CD4-positive, alpha-beta T cell treated with Interleukin-15 for 1 hour (primary cell): Measurements from ENCODE around the gene NOL8.

Source experiments
- DNase-seq: peaks from one replicate; pipeline ENCODE4 v3.0.0-alpha.2; 2020

Gene NOL8

DNA sequence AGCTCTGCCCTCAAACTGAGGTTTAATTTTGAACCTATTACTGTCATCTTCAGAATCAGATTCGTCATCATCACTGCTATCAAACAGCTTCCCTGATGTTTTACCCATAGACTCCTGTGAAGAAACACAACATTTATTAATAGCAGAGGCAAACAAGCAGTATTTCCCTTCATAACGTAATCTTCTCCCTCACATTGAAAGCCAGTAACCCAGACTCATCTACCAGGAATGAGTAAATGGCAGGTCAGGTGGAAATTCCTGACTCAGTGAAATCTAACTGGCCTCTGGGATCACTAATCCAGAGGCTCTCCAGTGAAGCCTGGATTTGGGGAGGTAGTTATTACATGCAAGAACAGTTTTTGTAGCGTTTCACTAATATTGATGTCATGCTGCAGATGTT lies 14.6 kb downstream of the NOL8 start:
- no peak for DNase-seq

DNA sequence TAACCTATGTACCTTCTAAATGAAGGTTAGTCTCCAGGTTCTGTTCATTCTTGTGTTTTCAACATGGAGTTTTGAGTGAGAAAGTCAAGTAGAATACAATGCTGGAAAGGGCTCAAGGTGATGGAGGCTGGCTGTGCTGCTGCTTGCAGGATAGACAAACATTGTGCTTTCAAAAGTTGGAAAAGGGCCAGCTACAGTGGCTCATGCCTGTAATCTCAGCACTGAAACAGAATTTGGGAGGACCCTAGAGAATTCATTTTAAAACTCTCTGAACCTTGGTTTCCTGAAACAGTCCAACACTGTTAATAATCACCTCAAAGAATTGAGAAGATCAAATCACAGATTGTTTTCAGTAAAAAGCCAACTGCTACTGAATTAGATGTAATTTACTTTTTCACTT lies 16.3 kb downstream of the NOL8 start:
- DNase-seq, result no peak

- no peak for DNase-seq
These were observed 24.2 kb downstream of the NOL8 start for GRCh38 chr9:92300936-92301335.

- no peak for DNase-seq
These were observed 26.0 kb downstream of the NOL8 start for GRCh38 chr9:92299116-92299515.

DNA sequence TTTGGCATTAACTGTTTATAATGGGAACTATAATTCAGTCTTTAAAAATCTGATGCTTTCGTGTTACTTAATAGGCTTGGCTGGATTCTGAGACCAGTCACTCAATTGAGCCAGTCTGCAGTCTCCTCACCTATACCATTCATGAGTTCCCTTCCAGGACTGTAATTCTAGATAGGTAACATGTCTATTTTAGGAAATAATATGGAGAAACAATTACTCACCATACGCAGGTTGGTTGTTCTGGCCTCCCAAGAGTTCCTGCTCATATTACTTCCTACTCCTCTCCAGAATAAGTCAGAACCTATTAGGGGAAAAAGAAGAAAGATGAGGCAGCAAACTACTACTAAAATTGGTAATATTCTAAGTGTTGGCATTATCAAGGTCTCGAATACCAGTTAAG lies 27.1 kb downstream of the NOL8 start:
- no peak for DNase-seq

DNA sequence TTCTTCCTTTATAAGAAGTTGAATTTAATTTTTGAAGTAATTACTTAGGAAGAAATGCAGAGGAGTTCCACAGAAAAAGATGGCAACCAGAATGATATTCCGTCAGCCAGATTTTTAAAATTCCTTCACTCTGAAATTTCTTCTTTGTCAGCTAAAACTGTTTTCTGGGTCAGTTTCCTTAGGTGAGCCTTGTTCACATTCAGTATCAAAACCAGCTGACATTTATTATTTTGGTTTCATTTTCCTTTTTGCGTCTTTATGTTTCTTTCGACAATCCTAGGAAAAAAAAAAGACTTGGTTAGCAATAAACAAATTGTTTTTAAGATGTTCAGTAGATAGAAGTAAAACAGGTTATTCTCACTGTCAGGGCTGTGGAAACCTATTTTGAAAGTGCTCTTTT lies 27.5 kb downstream of the NOL8 start:
- no peak for DNase-seq

GRCh38 chr9:92295827-92296258 lies 29.3 kb downstream of the NOL8 start:
- DNase-seq, result no peak

GRCh38 chr9:92295240-92295790 lies 29.8 kb downstream of the NOL8 start:
- no peak for DNase-seq

GRCh38 chr9:92294297-92294676 lies 30.9 kb downstream of the NOL8 start:
- no peak for DNase-seq

DNA sequence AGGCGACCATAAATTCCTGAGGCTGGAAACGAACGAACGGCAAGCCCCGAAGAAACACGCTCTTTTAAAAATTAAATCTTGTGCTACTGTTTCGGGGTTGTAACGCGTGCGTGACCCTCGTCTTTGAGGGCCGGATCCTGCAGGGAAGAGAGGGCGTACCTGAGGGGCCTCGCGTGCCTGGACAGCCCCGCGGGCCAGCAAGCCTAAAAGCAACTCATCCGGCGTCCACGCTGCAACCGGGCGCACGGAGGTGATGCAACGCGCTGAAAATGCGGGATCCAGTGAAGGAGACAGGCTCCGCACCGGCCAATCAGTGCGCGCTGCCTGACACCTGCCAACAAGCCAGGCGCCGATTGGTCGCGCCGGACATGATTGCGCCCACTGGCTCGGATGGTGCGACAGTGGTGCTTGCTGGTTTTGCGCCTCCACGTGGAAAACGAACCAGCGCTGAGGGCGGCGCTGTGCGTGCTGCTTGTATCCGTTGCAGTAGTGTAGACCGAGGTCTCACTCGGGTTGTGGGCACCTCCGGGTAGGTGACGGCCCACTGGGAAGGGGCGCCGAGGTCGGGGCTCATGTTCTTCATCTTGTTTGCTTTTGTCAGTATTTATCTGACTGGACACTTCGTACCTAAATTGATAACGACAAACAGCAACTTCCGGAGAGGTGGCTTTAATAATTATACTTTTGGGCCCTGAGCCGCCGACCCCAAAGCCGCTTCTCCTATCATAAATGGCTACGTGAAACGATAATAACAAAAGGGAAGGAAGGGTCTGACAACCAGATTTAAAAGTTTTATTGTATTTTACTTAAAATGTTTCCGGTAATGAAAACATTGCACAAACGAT lies 31.5 kb downstream of the NOL8 start, which contains the start of gene IARS1:
IARS1 (minus strand) TSS at position 246 of the 845 bp plus-strand sequence. CDS start 4,278 bp downstream, outside the sequence.
- DNase-seq, result peak; percentile 99

DNA sequence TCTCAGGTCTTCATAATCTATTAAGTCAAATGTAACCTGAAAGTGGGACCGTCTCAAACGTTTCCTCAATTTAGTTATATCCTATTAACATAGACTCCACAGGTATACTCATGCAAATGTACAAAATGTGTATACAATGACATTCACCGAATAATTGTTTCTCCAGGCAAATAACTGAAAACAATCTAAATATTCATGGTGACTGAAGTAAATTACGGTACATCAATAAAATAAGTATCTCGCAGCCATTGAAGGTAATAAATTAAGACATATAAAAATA lies 32.1 kb downstream of the NOL8 start:
- DNase-seq, result no peak

- DNase-seq, result no peak
These were observed 32.6 kb downstream of the NOL8 start for GRCh38 chr9:92292338-92293074.

DNA sequence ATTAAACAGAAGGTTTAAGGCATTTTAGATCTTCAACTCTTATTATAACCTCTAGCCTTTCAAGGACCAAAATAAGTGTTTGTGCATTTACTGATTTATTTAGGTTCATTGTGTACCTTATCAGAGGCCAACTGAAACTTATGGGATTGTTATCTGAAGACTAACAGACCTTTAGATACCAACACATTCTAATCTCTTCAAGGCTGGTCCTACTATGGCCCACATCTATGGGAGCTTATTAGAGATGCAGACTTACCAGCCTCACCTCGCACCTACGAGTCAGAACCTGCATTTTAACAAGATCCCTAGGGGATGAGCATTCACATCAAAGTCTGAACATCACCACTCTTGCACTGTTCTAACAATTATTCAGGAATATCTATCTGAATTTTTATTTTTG lies 33.6 kb downstream of the NOL8 start:
- DNase-seq, result no peak

DNA sequence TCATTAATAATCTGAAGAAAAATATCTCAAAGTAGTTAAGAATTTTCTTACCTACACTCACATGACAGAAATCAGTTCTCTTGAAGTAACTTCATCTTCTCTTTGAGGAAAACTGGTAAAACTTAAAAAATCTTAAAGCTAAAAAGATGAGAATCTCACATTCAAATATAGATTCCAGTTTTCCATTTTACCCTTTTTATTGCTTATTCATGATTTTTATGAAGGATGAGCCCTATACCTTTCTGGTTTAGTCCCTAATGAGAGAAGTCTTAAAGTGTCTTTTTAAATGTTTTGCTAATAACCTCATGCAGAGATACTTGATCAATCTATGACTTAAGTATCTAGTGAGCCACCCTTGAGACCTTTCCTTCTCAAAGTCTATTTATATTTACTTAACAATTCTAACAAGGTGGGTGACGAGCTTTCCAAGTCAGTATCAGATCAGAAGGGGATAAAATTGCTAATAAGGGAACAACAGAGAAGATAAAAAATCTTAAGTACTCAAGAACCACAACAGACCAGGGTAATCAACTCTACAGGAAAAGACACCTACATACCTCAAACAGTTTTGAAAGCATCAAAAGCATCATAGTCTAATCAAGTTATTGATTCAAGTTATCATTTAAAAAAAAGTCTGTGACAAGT lies 34.2 kb downstream of the NOL8 start:
- DNase-seq, result no peak

DNA sequence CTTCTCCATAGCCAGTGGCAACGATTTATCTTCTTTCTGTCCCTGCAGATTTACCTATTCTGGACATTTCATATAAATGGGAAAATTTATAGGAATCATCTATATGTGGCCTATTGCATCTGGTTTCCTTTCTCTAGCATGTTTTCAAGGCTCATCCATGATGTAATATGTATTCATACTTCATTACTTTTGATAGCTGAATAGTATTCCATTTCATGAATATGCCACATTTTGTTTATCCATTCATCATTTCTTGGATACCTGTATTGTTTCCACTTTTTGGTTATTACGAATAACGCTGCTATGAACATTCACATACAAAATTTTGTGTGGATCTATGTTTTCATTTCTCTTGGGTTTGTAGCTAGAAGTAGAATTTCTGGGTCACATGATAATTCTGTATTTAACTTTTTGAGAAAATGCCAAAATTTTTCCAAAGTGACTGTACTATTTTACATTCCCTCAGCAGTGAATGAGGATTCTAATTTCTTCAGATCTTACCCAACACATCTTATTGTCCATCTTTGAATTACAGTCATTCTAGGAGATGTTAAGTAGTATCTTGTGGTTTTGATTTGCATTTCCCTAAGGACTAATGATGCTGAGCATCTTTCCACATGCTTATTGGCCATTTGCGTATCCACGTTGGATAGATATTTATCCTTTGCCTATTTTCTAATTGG lies 35.3 kb downstream of the NOL8 start:
- DNase-seq, result no peak

GRCh38 chr9:92279302-92279701 lies 45.8 kb downstream of the NOL8 start:
- DNase-seq, result no peak

DNA sequence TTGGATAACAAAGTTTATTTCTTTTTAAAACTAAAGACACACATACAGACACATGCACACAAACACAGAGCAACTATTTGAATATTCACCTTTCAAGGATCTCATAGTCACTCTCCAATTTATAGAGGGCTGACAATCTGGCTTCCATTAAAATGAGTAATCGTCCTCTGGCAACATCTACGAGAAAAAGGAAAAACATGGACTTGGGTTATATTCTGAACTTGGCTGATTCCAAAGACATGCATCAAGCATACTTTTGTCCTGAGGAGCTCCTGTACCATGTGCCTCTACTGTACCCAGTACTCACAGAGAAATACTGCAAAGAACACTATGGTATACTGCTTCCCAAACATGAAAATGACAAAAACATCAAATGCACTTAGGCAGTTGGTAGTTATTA lies 47.0 kb downstream of the NOL8 start:
- DNase-seq, result no peak

- DNase-seq, result no peak
These were observed 48.7 kb downstream of the NOL8 start for GRCh38 chr9:92276331-92277032.

- no peak for DNase-seq
These were observed 49.6 kb downstream of the NOL8 start for GRCh38 chr9:92275541-92275940.

- no peak for DNase-seq
These were observed 54.6 kb downstream of the NOL8 start for GRCh38 chr9:92270511-92270910.

DNA sequence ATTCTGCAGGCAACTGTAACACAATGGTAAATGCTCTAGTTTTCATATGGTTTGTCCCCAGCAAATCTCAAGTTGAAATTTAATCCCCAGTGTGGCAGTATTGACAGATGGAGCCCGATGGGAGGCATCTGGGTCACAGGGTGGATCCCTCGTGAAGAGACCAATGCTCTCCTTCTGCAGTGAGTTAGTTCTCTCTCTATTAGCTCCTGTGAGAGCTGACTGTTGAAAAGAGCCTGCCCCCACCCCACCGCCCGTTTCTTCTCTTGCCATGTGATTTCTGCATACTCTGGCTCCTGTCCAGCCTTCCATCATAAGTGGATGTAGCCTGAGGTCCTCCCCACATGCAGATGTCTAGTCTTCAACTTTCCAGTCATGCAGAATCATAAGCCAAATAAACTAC lies 58.7 kb downstream of the NOL8 start:
- no peak for DNase-seq

GRCh38 chr9:92265154-92265553 lies 60.0 kb downstream of the NOL8 start:
- DNase-seq, result no peak
